NCI-H1417 (cell line): ENCODE measurements around the gene TLCD4.
A peak's percentile ranks its signal among the peaks of the same experiment; 100 is the strongest.
"Not testable (repeated sequence)": the region's sequence is repeated elsewhere in the genome, so short reads cannot be mapped to it uniquely, and the experiment has no call there.

Source experiments
- DNase-seq, 3 experiments: peaks; one replicate each; lab custom pipeline; 2025; lab: John Stamatoyannopoulos, UW

The TLCD4 gene

GRCh38 chr1:95117207-95118066 is at the start of gene TLCD4:
TSS of gene TLCD4 (plus strand) at chr1:95117355. CDS start at chr1:95143902, 26,547 bp downstream.
- peak; percentile 75 to 89 (median 89) for DNase-seq

DNA sequence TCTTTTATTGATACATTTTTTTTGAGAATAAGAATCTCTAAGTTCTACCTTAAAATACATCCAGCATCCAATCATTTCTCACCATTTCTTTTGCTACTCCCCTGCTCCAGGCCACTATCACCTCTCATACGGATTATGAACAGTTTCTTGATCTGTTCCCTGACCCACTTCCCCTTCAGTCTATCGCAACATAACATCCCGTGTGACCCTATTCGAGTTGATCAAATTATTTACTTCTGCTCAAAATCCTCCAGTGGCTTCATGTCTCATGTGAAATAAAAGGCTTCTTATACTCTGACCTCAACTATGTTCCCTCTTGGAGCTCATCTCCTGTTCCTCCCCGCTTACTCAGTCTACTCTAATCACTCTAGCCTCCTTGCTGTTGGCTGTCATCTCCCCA is 49.6 kb upstream of the TLCD4 start:
- DNase-seq, result no peak

- DNase-seq, result no peak
These were observed 48.0 kb upstream of the TLCD4 start for GRCh38 chr1:95068956-95069709.

- DNase-seq, result no peak
These were observed 47.5 kb upstream of the TLCD4 start for GRCh38 chr1:95069710-95070093.

DNA sequence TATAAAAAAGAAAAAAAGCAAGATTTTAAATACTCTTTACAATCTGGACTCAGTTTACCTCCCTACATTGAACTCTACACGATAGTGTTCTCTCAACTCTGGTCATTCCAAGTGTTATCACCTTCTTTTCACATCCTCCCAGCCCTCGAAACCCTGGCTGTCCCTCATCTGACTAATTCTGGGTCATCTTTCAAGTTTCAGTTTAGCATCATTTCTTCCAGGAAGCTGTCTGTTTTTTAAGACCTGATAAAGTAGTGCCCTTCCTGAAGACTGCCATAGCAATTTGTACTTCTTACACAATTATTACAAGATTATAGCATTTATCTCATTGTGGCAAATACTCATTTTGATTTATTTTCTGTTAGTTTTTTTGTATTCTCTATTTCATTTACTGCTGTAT is 45.6 kb upstream of the TLCD4 start:
- DNase-seq, result no peak

- DNase-seq, result no peak
These were observed 45.0 kb upstream of the TLCD4 start for GRCh38 chr1:95072117-95072516.

DNA sequence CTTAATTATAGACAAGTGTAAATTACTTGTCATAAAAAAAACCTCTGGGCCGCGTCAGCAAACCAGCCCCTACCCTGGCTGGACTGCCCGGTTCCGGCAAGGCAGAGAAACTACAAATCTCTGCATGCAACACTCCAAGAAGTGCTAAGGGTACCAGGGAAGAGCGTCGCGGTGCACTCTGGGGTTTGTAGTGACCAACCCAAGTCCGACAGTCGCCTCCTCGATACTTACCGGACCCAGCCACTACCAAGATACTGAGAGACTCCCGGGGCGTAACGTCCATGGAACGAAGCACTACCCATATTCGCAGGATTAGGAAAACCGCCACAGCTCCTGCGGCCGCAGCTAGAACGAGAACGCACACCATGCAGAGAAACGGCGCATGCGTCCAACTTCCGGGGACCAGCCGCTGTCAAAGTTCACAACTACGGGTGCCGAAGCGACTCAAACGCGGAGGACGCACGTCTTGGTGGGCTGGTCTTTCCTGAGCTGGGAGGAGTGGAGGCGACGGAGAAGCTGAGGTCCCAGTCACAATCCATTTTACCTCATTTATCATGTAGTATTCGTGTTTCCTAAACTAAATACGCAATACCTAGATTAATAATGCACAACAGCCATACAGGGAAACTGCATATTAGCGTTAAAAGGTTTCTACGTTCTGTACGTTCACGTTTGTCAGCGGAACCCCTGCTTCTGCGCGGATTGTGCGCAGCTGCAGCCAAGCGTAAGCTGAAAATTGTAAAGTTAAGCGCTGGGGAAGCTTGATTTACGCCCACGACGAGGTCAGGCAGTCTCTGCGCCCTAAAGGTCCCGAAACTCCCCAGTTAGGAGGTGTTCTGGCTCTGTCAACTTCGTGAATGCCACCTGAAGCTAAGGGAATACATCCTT is 44.4 kb upstream of the TLCD4 start, which contains the start of gene ALG14:
Gene ALG14 (minus strand): TSS at position 420 of the 888 bp plus-strand sequence. CDS start 53 bp downstream, at position 367.
- DNase-seq, result peak; percentile 97 to 98 (median 98)

- DNase-seq, result peak in 1 of 3 experiments; percentile 44
These were observed 43.7 kb upstream of the TLCD4 start for GRCh38 chr1:95073446-95073845.

DNA sequence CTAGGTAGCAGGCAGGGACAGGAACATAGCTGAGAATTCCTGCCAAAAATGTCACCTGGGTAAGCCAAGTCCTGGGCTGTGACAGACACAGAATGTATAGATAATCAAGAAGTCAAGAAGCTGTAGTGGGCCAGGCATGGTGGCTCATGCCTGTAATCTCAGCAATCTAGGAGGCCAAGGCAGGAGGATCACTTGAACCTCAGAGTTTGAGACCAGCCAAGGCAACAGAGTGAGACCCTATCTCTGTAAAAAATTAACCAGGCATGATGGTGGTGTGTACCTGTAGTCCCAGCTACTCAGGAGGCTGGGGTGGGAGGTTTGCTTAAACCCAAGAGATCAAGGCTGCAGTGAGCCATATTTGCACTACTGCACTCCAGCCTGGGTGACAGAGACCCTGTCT is 41.1 kb upstream of the TLCD4 start:
- no peak for DNase-seq

DNA sequence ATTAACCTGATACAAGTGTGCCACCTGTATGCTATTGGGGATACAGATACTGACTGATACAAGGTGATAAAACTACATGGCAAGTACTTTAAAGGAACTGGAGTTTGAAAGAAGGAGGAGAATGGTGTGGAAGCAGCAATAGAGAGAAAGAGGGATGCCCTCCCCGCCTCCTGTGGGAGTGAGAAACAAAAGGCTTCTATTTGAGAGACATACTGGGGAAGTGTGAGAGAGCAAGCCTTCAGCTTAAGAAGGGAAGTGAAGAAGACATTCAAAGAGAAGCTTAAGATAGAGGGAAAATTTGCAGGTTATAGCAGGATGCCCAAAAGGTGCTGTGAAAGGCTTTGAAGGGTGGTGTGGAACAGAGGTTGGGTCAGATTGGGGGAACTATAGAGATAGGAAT is 36.7 kb upstream of the TLCD4 start:
- DNase-seq, result no peak

GRCh38 chr1:95080879-95081278 is 36.3 kb upstream of the TLCD4 start:
- DNase-seq, result no peak

DNA sequence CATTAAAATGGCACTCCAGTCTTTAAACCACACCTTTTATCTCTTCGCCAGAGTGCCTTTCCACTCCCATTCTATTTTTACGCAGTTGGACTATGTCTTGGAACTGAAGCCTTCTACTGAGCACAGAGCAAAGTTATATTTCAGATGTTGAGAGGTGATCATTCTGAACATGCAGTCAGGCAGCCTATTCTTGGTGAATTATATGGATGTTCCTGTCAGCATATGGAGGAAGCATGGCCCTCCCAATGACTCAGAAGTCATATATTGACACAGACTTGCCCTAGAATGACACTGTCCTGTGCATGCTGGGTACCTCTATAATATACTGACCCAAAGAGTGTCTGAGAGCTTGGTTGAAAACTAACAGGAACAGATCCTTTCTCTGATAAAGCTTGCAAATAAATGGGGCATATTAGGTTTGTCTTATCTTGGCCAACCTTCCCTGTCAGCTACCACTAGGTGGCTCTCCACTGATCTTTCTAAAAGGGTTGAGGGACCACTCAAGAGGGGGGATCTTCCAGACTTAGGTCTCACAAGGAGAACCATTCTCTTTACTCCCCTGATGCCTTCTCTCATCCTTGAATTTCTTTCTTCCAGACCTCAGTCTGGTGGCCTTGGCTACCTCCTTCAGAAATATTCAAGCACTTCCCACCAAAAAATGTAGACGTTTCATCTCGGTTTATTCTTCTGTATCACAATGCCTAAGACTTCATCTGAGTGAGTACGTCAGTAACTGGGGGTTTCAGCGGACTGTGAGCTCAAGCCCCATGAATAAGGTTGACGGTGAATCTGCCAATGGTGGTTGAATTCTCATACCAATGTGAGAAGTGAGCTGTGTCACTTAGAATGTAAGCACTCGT is 32.6 kb upstream of the TLCD4 start:
- peak; percentile 12 to 53 (median 40) for DNase-seq

DNA sequence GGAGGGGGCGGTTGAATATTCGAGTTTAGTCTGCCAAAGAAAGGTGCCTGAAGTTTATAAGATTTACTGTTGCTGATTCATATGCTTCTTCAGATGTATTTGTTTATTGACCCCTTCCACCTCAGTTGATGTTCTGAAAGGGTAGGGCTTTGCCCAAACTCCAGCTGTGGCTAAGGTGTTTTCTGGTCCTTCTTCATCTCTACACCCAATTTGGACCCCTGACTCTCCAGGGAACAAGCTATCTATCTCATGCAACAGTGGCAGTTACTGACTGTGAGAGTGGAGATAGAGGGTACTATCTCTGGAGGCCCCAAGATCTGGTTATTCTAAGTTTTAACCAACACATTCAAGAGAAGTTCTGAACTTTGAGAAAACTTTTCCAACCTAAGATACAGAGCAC is 31.8 kb upstream of the TLCD4 start:
- DNase-seq, result no peak

GRCh38 chr1:95086949-95087533 is 30.1 kb upstream of the TLCD4 start:
- DNase-seq, result no peak

DNA sequence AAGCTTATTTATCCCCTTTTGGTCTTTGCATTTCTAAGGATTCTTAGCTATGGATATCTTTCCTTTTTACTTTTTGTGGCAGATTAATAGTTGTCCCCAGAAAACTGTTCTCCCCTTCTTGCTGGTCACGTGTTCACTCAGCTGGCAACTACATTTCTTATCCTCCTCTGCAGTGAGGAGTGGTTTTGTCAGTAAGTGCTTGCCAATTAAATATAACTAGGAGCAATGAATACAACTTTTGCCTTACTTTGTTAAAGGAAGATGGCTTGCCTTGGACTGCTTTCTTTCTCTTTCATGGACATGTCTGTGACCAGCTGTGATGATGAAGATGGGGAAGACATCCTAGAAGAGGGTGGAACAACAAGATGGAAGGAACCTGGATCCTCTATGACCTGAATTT is 28.9 kb upstream of the TLCD4 start:
- no peak for DNase-seq

DNA sequence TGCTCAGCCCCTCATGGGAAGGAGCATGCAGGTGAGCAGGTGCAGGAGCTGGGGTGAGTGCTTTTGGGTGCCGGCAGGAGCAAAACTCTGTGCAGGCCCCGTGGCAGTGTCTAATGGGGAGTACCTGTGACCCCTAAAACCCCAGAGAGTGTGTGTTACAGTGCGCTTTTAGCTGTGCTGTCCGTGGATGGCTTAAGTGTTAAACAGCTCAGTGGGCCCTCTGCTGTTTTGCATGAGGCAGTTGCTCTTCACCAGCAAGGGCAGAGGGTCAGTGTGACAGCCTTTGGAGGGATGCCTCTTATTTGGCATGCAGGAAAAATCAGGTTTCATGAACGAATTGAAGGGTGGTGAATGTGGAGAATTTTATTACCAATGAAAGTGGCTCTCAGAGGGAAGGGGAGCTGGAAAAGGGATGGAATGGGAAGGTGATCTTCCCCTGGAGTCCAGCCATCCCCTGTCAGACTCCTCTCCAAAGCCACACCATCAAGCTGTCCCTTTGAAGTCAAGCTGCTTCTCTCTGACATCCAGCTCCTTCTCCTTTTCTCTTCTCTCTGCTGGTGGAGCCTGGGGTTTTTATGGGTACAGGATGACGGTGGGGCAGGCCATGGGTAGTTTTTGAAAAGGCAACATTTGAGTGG is 27.4 kb upstream of the TLCD4 start:
- no peak for DNase-seq

GRCh38 chr1:95091290-95091689 is 25.9 kb upstream of the TLCD4 start:
- DNase-seq, result not testable (repeated sequence)

- DNase-seq, result not testable (repeated sequence)
These were observed 24.3 kb upstream of the TLCD4 start for GRCh38 chr1:95092891-95093290.

DNA sequence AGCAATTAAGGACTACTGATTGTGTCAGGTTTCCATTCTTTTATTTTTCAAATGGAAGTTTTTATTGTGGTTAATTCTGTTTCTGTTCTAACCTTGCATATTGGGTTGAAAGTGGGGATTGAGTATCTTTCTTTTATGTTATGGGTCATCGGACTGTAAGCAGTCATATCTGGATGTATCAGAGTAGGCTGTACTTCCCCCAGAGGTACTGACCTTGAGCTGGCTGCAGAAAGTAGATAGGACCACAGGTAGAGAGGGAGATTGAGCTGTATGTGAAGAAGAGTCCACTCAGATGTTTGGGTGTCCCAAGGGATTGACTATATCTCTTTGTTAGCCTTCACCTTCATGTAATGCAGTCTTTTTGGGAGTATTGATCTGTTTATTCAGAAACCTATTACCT is 23.9 kb upstream of the TLCD4 start:
- DNase-seq, result no peak

DNA sequence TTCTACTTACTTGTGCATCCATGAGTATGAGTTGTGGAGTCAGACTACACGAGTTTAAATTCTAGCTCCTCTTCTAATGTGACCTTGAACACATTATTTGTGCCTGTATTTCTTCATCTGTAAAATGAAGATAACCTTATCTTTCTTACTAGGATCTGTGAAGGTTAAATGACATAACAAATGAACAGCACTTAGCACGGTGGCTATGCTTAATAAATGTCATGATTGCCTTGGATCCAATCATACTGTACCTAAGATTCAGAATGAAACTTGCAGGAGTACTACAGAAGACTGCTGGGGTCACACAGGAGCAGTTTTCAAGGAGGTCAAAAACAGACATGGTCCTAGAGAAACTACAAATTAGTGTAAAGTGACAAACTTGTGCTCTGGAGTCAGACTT is 22.2 kb upstream of the TLCD4 start:
- DNase-seq, result no peak
